ENCODE data around the gene NDUFA13.

Gene NDUFA13

GRCh38 chr19:19548915-19549759, 33.1 kb downstream of the NDUFA13 start:
- Histone ChIP-seq H3K4me3 (no peak overlapping the region), H4K20me1 (no peaks in the 10 kb centered on the region), H3K9ac (no peak overlapping the region), H3K4me1 (peaks cover 0 to 16% (median 9%) of the 10 kb centered on the region in 10 experiments; a peak in 13 of 20 replicates), H3K4me2 (no peak overlapping the region), H3K36me3 (peaks cover 0 to 9% (median 0%) of the 10 kb centered on the region in 11 experiments; a peak in 1 of 22 replicates), H3K9me3 (replicated peaks in 1 of 11) (peaks cover 0 to 9% (median 0%) of the 10 kb centered on the region in 11 experiments; a peak in 4 of 22 replicates), H3K27ac (no peak overlapping the region), H3K27me3 (no peaks in the 10 kb centered on the region)
- TF ChIP-seq Cebpa-rat (IDR thresholded peaks at IDR 0.05) = no peak

GRCh38 chr19:19549804-19550464, 33.9 kb downstream of the NDUFA13 start:
- H3K36me3 ChIP-seq = 0 out of 22 replicates have a peak, but pooled peaks cover 0 to 1% (median 0%) of the 10 kb centered on the region in 11 experiments
- no peaks in the 10 kb centered on the region for H3K27me3 ChIP-seq
- H3K9me3 ChIP-seq (replicated peaks in 1 of 11) = peaks cover 0 to 1% (median 0%) of the 10 kb centered on the region in 11 experiments; a peak in 3 of 22 replicates
- peaks cover 0 to 16% (median 9%) of the 10 kb centered on the region in 10 experiments; a peak in 13 of 20 replicates for H3K4me1 ChIP-seq
- no peak overlapping the region for H3K9ac ChIP-seq
- H3K27ac ChIP-seq = no peak overlapping the region
- H3K4me2 ChIP-seq = no peak overlapping the region
- H3K4me3 ChIP-seq = no peak overlapping the region
- no peaks in the 10 kb centered on the region for H4K20me1 ChIP-seq
- no peak for TF ChIP-seq Cebpa-rat (IDR thresholded peaks at IDR 0.05)

- Histone ChIP-seq H3K9ac (no peak overlapping the region), H3K9me3 (replicated peaks in 1 of 11) (no peaks in the 10 kb centered on the region; a peak in 1 of 22 replicates), H4K20me1 (no peaks in the 10 kb centered on the region), H3K4me2 (no peak overlapping the region), H3K36me3 (no peaks in the 10 kb centered on the region), H3K27ac (no peak overlapping the region), H3K4me1 (peaks cover 0 to 16% (median 9%) of the 10 kb centered on the region in 10 experiments; a peak in 13 of 20 replicates), H3K27me3 (no peaks in the 10 kb centered on the region), H3K4me3 (no peak overlapping the region)
- TF ChIP-seq Cebpa-rat (IDR thresholded peaks at IDR 0.05) = no peak
These were observed 34.5 kb downstream of the NDUFA13 start for GRCh38 chr19:19550485-19550929.

GRCh38 chr19:19550972-19551852, 35.2 kb downstream of the NDUFA13 start:
- H3K36me3 ChIP-seq = no peaks in the 10 kb centered on the region
- H4K20me1 ChIP-seq = no peaks in the 10 kb centered on the region
- no peaks in the 10 kb centered on the region for H3K27me3 ChIP-seq
- peak overlapping the region in 5 of 11 experiments; percentile 5 to 52 (median 45); a peak in 4 of 22 replicates for H3K9ac ChIP-seq
- peak overlapping the region in 2 of 11 experiments; percentile 33 to 38; a peak in 4 of 22 replicates for H3K27ac ChIP-seq
- peaks cover 0 to 14% (median 9%) of the 10 kb centered on the region in 10 experiments; a peak in 13 of 20 replicates for H3K4me1 ChIP-seq
- H3K9me3 ChIP-seq (replicated peaks in 1 of 11) = no peaks in the 10 kb centered on the region; a peak in 1 of 22 replicates
- no peak for TF ChIP-seq Cebpa-rat (IDR thresholded peaks at IDR 0.05)
- H3K4me3 ChIP-seq = no peak overlapping the region
- peak overlapping the region in 8 of 11 experiments; percentile 3 to 52 (median 32); a peak in 13 of 22 replicates for H3K4me2 ChIP-seq

- TF ChIP-seq Cebpa-rat (IDR thresholded peaks at IDR 0.05) = no peak
- no peaks in the 10 kb centered on the region for H3K27me3 ChIP-seq
- H3K9me3 ChIP-seq (replicated peaks in 1 of 11) = no peaks in the 10 kb centered on the region; a peak in 1 of 22 replicates
- no peak overlapping the region for H3K4me3 ChIP-seq
- H3K4me2 ChIP-seq = peak overlapping the region in 8 of 11 experiments; percentile 3 to 52 (median 32); a peak in 13 of 22 replicates
- H3K9ac ChIP-seq = peak overlapping the region in 5 of 11 experiments; percentile 5 to 52 (median 45); a peak in 4 of 22 replicates
- peaks cover 0 to 11% (median 9%) of the 10 kb centered on the region in 10 experiments; a peak in 13 of 20 replicates for H3K4me1 ChIP-seq
- H3K27ac ChIP-seq = peak overlapping the region in 2 of 11 experiments; percentile 33 to 38; a peak in 4 of 22 replicates
- no peaks in the 10 kb centered on the region for H3K36me3 ChIP-seq
- H4K20me1 ChIP-seq = no peaks in the 10 kb centered on the region
These were observed 35.8 kb downstream of the NDUFA13 start for GRCh38 chr19:19551853-19552192.

- H3K4me1 ChIP-seq = peaks cover 0 to 11% (median 9%) of the 10 kb centered on the region in 10 experiments; a peak in 13 of 20 replicates
- no peak overlapping the region for H3K4me3 ChIP-seq
- no peak overlapping the region for H3K4me2 ChIP-seq
- H3K27me3 ChIP-seq = no peaks in the 10 kb centered on the region
- no peak overlapping the region for H3K27ac ChIP-seq
- no peaks in the 10 kb centered on the region; a peak in 1 of 22 replicates for H3K9me3 ChIP-seq (replicated peaks in 1 of 11)
- H3K9ac ChIP-seq = no peak overlapping the region
- no peak for TF ChIP-seq Cebpa-rat (IDR thresholded peaks at IDR 0.05)
- no peaks in the 10 kb centered on the region for H3K36me3 ChIP-seq
- H4K20me1 ChIP-seq = no peaks in the 10 kb centered on the region
These were observed 36.8 kb downstream of the NDUFA13 start for GRCh38 chr19:19552798-19553197.

- TF ChIP-seq Cebpa-rat (IDR thresholded peaks at IDR 0.05) = no peak
- Histone ChIP-seq H3K9ac (no peak overlapping the region), H3K27me3 (no peaks in the 10 kb centered on the region), H4K20me1 (no peaks in the 10 kb centered on the region), H3K36me3 (no peaks in the 10 kb centered on the region), H3K4me1 (peaks cover 0 to 18% (median 12%) of the 10 kb centered on the region in 10 experiments; a peak in 14 of 20 replicates), H3K27ac (no peak overlapping the region), H3K4me2 (no peak overlapping the region), H3K9me3 (replicated peaks in 1 of 11) (no peaks in the 10 kb centered on the region; a peak in 1 of 22 replicates), H3K4me3 (no peak overlapping the region)
These were observed 37.6 kb downstream of the NDUFA13 start for GRCh38 chr19:19553670-19554069.

All from BLaER1 treated with 17β-estradiol and CSF1 and Interleukin-3, amounts not matched to agents 10 nM and 100 nM (cell line).